Activated naive CD4-positive, alpha-beta T cell (primary cell): ENCODE data around the gene ZNF610.

Experiments used
- DNase-seq, 4 experiments: peaks; one replicate each; lab custom pipeline; 2025; lab: John Stamatoyannopoulos, UW

ZNF610 gene

DNA sequence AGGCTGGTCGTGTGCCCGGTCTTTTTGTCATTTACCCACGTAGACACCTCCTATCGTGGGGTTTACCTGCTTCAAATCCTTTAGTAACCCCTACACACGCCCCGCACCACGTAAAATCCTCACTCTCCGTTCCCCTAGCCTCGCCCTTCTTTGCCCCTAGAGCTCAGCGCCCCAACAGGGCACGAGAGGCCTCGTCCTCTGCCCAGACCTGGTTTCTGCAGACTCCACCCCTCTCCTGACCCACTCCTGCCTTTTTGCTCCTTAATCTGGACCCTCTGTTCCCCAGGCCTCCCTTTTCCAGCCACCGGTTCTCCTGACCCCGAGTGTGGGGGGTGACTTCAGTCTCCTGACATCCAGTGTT is 62.0 kb downstream of the ZNF610 start:
- DNase-seq, result peak in 1 of 4 experiments; percentile 17

DNA sequence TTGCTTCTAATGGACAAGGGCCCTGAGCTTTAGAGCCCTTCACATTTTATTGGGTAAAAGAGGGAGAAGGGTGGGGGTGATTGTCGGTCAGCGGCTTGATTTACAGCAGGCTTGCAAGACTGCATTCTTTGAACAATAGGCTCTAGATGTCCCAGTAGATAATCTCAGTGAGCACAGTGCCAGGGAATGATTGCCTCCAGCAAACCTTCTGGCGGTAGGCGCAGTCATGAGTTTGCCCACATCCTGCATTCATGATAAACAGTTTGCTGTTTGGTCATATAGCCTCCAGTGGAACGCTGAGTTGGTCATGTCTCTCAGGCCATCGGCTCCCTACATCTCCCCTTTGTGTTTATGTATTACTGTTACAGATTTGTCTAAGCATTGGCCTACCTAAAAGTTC is 74.2 kb downstream of the ZNF610 start:
- DNase-seq, result no peak

DNA sequence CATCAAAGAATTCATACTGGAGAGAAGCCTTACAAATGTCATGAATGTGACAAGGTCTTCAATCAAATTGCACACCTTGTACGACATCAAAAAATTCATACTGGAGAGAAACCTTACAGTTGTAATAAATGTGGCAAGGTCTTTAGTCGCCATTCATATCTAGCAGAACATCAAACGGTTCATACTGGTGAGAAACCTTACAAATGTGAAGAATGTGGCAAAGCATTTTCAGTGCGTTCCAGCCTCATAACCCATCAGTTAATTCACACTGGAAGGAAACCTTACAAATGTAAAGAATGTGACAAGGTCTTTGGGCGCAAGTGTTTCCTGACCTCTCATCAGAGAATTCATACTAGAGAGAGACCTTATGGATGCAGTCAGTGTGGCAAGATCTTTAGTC is 79.7 kb downstream of the ZNF610 start:
- no peak for DNase-seq
